ENCODE results near the gene BRAT1.

GRCh38 chr7:2508327-2509215, 46.8 kb downstream of the BRAT1 start:
- TF ChIP-seq CTCF (IDR thresholded peaks at IDR 0.05; ENCODE audit: low read depth, low read length, poor library complexity, severe bottlenecking): no peak
- TF ChIP-seq EZH2phosphoT487 (IDR thresholded peaks at IDR 0.05; ENCODE audit: borderline replicate concordance, low read length): 0 out of 2 replicates have a peak, but pooled peaks have one; percentile 28

Measured in DOHH2 (cell line).